Neuronal stem cell (in vitro differentiated cells): Measurements from ENCODE around the gene PLAAT4.

Experiments used
- DNase-seq: peaks from one replicate; pipeline ENCODE4 v3.0.0-alpha.2; 2013; ENCODE audit warnings: low spot score
- H2AFZ ChIP-seq: one replicate; pipeline ENCODE4 v1.6.1; 2013; ENCODE audit warnings: mild to moderate bottlenecking, low read length, inconsistent platforms
- H2AK5ac ChIP-seq: 2 replicates; pipeline ENCODE4 v1.6.1; 2013; ENCODE audit warnings: low read depth, mild to moderate bottlenecking, inconsistent platforms, low read length, moderate library complexity, mixed read lengths
- H2BK120ac ChIP-seq: 2 replicates; pipeline ENCODE4 v1.6.1; 2013; ENCODE audit warnings: low read depth, mild to moderate bottlenecking, inconsistent platforms, low read length, moderate library complexity, mixed read lengths
- H2BK12ac ChIP-seq: one replicate; pipeline ENCODE4 v1.6.1; 2013; ENCODE audit warnings: low read length, inconsistent platforms
- H2BK15ac ChIP-seq: 2 replicates; pipeline ENCODE4 v1.6.1; 2013; ENCODE audit warnings: mild to moderate bottlenecking, low read length, inconsistent platforms, mixed read lengths
- H2BK5ac ChIP-seq: one replicate; pipeline ENCODE4 v1.6.1; 2013; ENCODE audit warnings: inconsistent platforms, mild to moderate bottlenecking, low read length, moderate library complexity
- H3K14ac ChIP-seq: one replicate; pipeline ENCODE4 v1.6.1; 2013; ENCODE audit warnings: low read length, inconsistent platforms
- H3K18ac ChIP-seq: 2 replicates; pipeline ENCODE4 v1.6.1; 2013; ENCODE audit warnings: low read length, inconsistent platforms
- H3K23ac ChIP-seq: 2 replicates; pipeline ENCODE4 v1.6.1; 2013; ENCODE audit warnings: low read depth, mild to moderate bottlenecking, mixed read lengths, low read length, inconsistent platforms; ENCODE audit not compliant: poor library complexity
- H3K27ac ChIP-seq: replicated peaks from 3 replicates; pipeline ENCODE4 v1.5.1; 2013; ENCODE audit warnings: low read length, inconsistent platforms
- H3K27me3 ChIP-seq, 3 experiments: 2 replicates each; pipeline ENCODE4 v1.6.1; 2013; ENCODE audit warnings: low read length in 3 of 3, mild to moderate bottlenecking in 2 of 3, inconsistent platforms in 1 of 3, low read depth in 1 of 3, mixed read lengths in 1 of 3, moderate library complexity in 1 of 3; ENCODE audit not compliant: control insufficient read depth in 3 of 3, insufficient read depth in 3 of 3
- H3K36me3 ChIP-seq, 2 donors: replicated peaks in 1 of 2; 2 replicates each; pipeline ENCODE4 v1.6.1; 2013; ENCODE audit warnings: low read length in 2 of 2; ENCODE audit not compliant: control insufficient read depth in 2 of 2, insufficient read depth in 2 of 2
- H3K4ac ChIP-seq: 2 replicates; pipeline ENCODE4 v1.6.1; 2013; ENCODE audit warnings: inconsistent platforms, mild to moderate bottlenecking, low read length, moderate library complexity
- H3K4me1 ChIP-seq, 2 donors: 1 replicate in 1 of 2; 2 replicates in 1 of 2; pipeline ENCODE4 v1.6.1; 2013; ENCODE audit warnings: low read length in 2 of 2, low read depth in 1 of 2; ENCODE audit not compliant: control insufficient read depth in 2 of 2, insufficient read depth in 1 of 2
- H3K4me2 ChIP-seq: one replicate; pipeline ENCODE4 v1.6.1; 2013; ENCODE audit warnings: mild to moderate bottlenecking, low read length, inconsistent platforms; ENCODE audit not compliant: insufficient read depth, poor library complexity, severe bottlenecking
- H3K4me3 ChIP-seq, 2 donors: 2 replicates each; pipeline ENCODE4 v1.5.1; 2013; ENCODE audit warnings: low read length in 2 of 2, mild to moderate bottlenecking in 2 of 2, inconsistent platforms in 1 of 2, moderate library complexity in 1 of 2
- H3K79me1 ChIP-seq: one replicate; pipeline ENCODE4 v1.6.1; 2013; ENCODE audit warnings: low read depth, mild to moderate bottlenecking, inconsistent platforms, low read length, moderate library complexity
- H3K9ac ChIP-seq: one replicate; pipeline ENCODE4 v1.6.1; 2013; ENCODE audit warnings: mild to moderate bottlenecking, low read depth, low read length, inconsistent platforms; ENCODE audit not compliant: poor library complexity
- H3K9me3 ChIP-seq, 2 donors: replicated peaks in 1 of 2; 2 replicates each; pipeline versions ENCODE3 to v1.6.1; 2013; ENCODE audit warnings: low read length in 2 of 2, mild to moderate bottlenecking in 2 of 2, inconsistent platforms in 1 of 2, low read depth in 1 of 2, mixed read lengths in 1 of 2, moderate library complexity in 1 of 2; ENCODE audit not compliant: control insufficient read depth in 2 of 2, insufficient read depth in 1 of 2
- H4K8ac ChIP-seq: one replicate; pipeline ENCODE4 v1.6.1; 2013; ENCODE audit warnings: low read depth, mild to moderate bottlenecking, inconsistent platforms, low read length, moderate library complexity
- H4K91ac ChIP-seq: one replicate; pipeline ENCODE4 v1.6.1; 2013; ENCODE audit warnings: low read length, low read depth, mild to moderate bottlenecking, inconsistent platforms; ENCODE audit not compliant: poor library complexity
- WGBS, 2 donors: extraction: QIAGEN DNeasy Blood & Tissue Kit; methylation state at CpG; one replicate each; pipeline ENCODE4 v1.1.7; 2013; ENCODE audit warnings: missing lambda C conversion rate in 2 of 2, mixed read lengths in 1 of 2; ENCODE audit not compliant: insufficient read length in 2 of 2, insufficient replicate concordance in 1 of 2; ENCODE audit errors: extremely low coverage in 2 of 2; 5-methylcytosine and 5-hydroxymethylcytosine counted together

Gene PLAAT4

DNA sequence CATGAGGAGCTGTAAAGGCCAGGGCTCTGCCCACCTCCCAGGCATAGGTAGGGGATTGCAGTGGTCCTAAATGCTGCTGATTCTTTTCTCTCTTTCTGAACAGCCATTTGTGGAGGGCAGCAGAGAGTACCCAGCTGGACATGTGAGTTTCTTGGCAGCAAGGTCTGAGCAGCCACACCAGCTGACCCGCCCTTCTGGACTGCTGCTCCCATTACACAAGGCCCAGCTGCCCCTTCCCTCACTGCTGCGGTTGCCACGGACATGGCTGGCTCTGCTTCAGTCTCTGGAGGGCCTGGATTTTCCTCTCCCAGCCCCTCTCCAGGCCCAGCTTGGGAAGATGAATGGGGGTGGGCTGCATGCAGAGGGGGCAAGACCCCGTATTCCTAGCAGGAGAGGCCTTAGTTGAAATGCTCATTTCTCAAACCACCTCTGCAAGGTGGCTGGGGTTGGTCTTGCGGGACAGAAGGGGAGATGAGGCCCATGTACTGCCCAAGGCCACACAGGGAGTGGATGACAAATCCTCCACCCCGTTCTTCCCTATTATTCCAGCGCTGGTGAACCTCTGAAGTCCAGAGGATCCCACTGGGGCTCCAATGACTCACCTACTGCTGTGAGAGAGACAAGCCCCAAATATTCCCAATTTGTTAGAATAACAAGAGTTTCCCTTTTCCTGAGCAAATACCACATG lies 26.1 kb upstream of the PLAAT4 start:
- Histone ChIP-seq H3K4me1 (peaks cover 0 to 13% of the 10 kb centered on the region in 2 donors), H2BK5ac (no peak overlapping the region), H3K4ac (no peak overlapping the region), H2BK120ac (no peak overlapping the region), H3K4me2 (no peak overlapping the region), H3K18ac (peak overlapping the region; percentile 76), H3K9me3 (no peaks in the 10 kb centered on the region), H3K27me3 (peaks cover 0 to 19% (median 0%) of the 10 kb centered on the region in 3 experiments), H3K4me3 (no peak overlapping the region), H3K23ac (no peak overlapping the region), H4K8ac (no peak overlapping the region), H2AK5ac (no peak overlapping the region), H3K79me1 (peaks cover 1% of the 10 kb centered on the region), H3K9ac (no peak overlapping the region), H2BK15ac (no peak overlapping the region), H4K91ac (no peak overlapping the region), H3K36me3 (no peaks in the 10 kb centered on the region), H3K27ac (no peak overlapping the region), H2AFZ (peak overlapping the region; percentile 40), H3K14ac (no peak overlapping the region), H2BK12ac (no peak overlapping the region)
- no CpG with 5 or more reads among the region's 7 CpGs for WGBS, 2 donors
- no peak for DNase-seq

DNA sequence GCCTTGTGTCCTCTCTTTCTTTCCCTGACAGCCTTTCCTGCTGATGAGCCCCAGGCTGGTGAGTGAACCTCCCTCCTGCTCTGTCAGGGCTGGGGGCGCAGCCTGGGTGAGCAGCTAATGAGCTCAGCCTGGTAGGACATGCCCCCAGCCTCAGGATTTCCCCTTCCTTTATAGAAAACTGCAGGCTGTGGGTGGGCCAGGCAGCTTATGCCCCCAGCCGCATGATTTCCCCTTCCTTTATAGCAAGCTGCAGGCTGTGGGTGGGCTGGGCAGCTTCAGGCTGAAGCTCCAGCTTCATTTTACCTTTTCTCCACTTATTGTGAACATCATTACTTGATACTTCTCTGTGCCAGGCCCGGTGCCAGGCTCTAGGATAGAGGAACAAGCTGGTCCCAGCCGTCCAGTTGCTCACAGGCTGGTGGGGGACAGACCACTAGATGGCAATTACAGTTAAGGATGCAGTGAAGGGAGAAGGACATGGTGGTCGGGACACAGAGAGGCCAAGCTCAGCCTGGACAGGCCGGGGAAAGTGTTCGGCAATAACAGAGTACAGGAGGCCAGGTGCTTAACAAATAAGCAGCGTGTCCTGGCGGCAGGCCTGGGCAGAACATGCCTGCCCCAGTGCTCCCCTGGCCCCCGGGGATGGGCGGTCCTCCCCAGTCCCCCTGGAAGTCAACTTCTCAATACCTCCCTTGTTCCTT lies 25.4 kb upstream of the PLAAT4 start:
- Histone ChIP-seq H2BK5ac (no peak overlapping the region), H3K9me3 (no peaks in the 10 kb centered on the region), H4K91ac (no peak overlapping the region), H3K4me1 (peaks cover 0 to 13% of the 10 kb centered on the region in 2 donors), H3K79me1 (peaks cover 1% of the 10 kb centered on the region), H2BK15ac (no peak overlapping the region), H3K4me3 (no peak overlapping the region), H3K4ac (no peak overlapping the region), H3K14ac (no peak overlapping the region), H2BK12ac (no peak overlapping the region), H3K18ac (peak overlapping the region; percentile 68), H4K8ac (no peak overlapping the region), H3K27me3 (peaks cover 0 to 19% (median 0%) of the 10 kb centered on the region in 3 experiments), H3K27ac (no peak overlapping the region), H3K23ac (no peak overlapping the region), H3K9ac (no peak overlapping the region), H3K4me2 (no peak overlapping the region), H2AFZ (no peak overlapping the region), H2BK120ac (no peak overlapping the region), H3K36me3 (no peaks in the 10 kb centered on the region), H2AK5ac (peak overlapping the region; percentile 16)
- DNase-seq: no peak
- no CpG with 5 or more reads among the region's 11 CpGs for WGBS, 2 donors

DNA sequence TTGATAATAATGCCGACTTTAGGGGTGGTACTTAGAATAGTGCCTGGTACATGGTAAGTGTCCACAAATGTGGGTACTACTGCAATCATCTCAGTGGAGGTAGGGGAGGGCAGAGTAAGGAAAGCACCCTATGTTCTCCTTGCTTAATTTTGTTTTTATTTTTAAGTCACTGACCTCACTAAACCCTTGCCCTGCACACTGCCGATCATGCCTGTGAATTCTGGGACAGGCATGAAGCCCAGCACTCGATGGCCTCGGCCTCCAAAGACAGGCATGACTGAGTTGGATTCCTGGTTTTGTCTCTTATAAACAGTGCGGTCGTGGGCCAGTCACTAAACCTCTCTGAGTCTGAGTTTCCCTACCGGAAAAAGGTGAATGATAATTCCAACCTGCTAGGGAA lies 23.8 kb upstream of the PLAAT4 start:
- H3K36me3 ChIP-seq: no peaks in the 10 kb centered on the region
- H2BK15ac ChIP-seq: no peak overlapping the region
- no peak overlapping the region for H2BK12ac ChIP-seq
- H3K9me3 ChIP-seq: no peaks in the 10 kb centered on the region
- H2AK5ac ChIP-seq: no peak overlapping the region
- no peak overlapping the region for H2BK5ac ChIP-seq
- no peak overlapping the region for H3K18ac ChIP-seq
- DNase-seq: no peak
- H3K4ac ChIP-seq: no peak overlapping the region
- no peak overlapping the region for H3K4me2 ChIP-seq
- H2BK120ac ChIP-seq: no peak overlapping the region
- peaks cover 0 to 19% (median 0%) of the 10 kb centered on the region in 3 experiments for H3K27me3 ChIP-seq
- no CpG with 5 or more reads among the region's 7 CpGs for WGBS, 2 donors
- no peak overlapping the region for H4K8ac ChIP-seq
- H3K14ac ChIP-seq: no peak overlapping the region
- H3K79me1 ChIP-seq: peaks cover 1% of the 10 kb centered on the region
- no peak overlapping the region for H3K9ac ChIP-seq
- no peak overlapping the region for H3K27ac ChIP-seq
- H2AFZ ChIP-seq: no peak overlapping the region
- H4K91ac ChIP-seq: no peak overlapping the region
- H3K4me1 ChIP-seq: peaks cover 0 to 13% of the 10 kb centered on the region in 2 donors
- no peak overlapping the region for H3K23ac ChIP-seq
- no peak overlapping the region for H3K4me3 ChIP-seq

DNA sequence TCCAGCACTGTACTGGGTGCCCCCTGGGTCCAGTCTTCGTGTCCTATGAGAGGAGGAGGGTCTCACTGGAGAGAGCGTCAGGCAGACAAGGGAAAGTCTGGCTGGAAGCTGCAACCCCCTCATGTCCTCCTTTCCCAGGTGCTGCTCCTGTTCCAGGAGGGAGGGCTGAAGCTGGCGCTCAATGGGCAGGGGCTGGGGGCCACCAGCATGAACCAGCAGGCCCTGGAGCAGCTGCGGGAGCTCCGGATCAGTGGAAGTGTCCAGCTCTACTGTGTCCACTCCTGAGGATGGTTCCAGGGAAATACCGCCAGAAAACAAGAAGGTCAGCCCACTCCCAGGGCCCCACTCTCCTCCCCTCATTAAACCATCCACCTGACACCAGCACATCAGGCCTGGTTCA lies 20.5 kb upstream of the PLAAT4 start:
- no peak overlapping the region for H4K8ac ChIP-seq
- no peak overlapping the region for H4K91ac ChIP-seq
- peak overlapping the region; percentile 79 for H3K18ac ChIP-seq
- DNase-seq: no peak
- H2AFZ ChIP-seq: no peak overlapping the region
- H3K9ac ChIP-seq: no peak overlapping the region
- H3K4me2 ChIP-seq: no peak overlapping the region
- no peaks in the 10 kb centered on the region for H3K36me3 ChIP-seq
- H2BK120ac ChIP-seq: no peak overlapping the region
- no peaks in the 10 kb centered on the region for H3K9me3 ChIP-seq
- peaks cover 0 to 5% of the 10 kb centered on the region in 2 donors for H3K4me1 ChIP-seq
- no peak overlapping the region for H2BK5ac ChIP-seq
- H2AK5ac ChIP-seq: no peak overlapping the region
- peaks cover 0 to 9% (median 0%) of the 10 kb centered on the region in 3 experiments for H3K27me3 ChIP-seq
- H3K4me3 ChIP-seq: no peak overlapping the region
- H3K4ac ChIP-seq: no peak overlapping the region
- no CpG with 5 or more reads among the region's 6 CpGs for WGBS, 2 donors
- H3K27ac ChIP-seq: no peak overlapping the region
- no peak overlapping the region for H2BK12ac ChIP-seq
- H3K23ac ChIP-seq: no peak overlapping the region
- H3K14ac ChIP-seq: no peak overlapping the region
- H3K79me1 ChIP-seq: no peaks in the 10 kb centered on the region
- H2BK15ac ChIP-seq: no peak overlapping the region
